Sigmoid colon (tissue), 7 donors: Measurements from ENCODE around the gene RIMS4. TPM values are rescaled to one million over a fixed set of nuclear protein-coding genes. Genes with fewer than 3 reads are reported as not detected.

Source experiments
- DNase-seq: peaks from one replicate; pipeline ENCODE4 v3.0.0-alpha.2; 2019
- H3K27ac ChIP-seq, 4 donors: fragments of 200-600 bp; sonication (generic); one replicate each; pipeline ENCODE4 v1.5.1; 2016 to 2019; ENCODE audit warnings: mild to moderate bottlenecking in 1 of 4
- H3K27me3 ChIP-seq, 3 donors: fragments of 200-600 bp; sonication (generic); one replicate each; pipeline ENCODE4 v1.5.1; 2019; ENCODE audit warnings: mild to moderate bottlenecking in 1 of 3
- H3K36me3 ChIP-seq, 4 donors: fragments of 200-600 bp; sonication (generic); one replicate each; pipeline ENCODE4 v1.5.1; 2016 to 2019
- H3K4me1 ChIP-seq, 4 donors: fragments of 200-600 bp; sonication (generic); one replicate each; pipeline ENCODE4 v1.5.1; 2017 to 2019
- H3K4me3 ChIP-seq, 4 donors: fragments of 200-600 bp; sonication (generic); one replicate each; pipeline ENCODE4 v1.5.1; 2017 to 2019; ENCODE audit warnings: mild to moderate bottlenecking in 2 of 4, moderate library complexity in 1 of 4
- H3K9me3 ChIP-seq, 4 donors: fragments of 200-600 bp in 3 of 4; sonication (generic) in 3 of 4; one replicate each; pipeline versions ENCODE4 v1.5.1 to v1.6.1; 2013 to 2019
- CTCF ChIP-seq, 4 experiments: fragments of 450-650 bp in 3 of 4; fragments of 200-600 bp in 1 of 4; IDR thresholded peaks; one replicate each; pipeline ENCODE4 v1.5.1; 2016 to 2019; ENCODE audit warnings: antibody characterized with exemption in 4 of 4, mild to moderate bottlenecking in 3 of 4, moderate library complexity in 2 of 4
- EP300 ChIP-seq, 4 donors: sonication (generic); formaldehyde crosslinking; IDR thresholded peaks; one replicate each; pipeline ENCODE4 v1.6.1; 2017; ENCODE audit warnings: antibody characterized with exemption in 4 of 4
- POLR2A ChIP-seq, 2 donors: fragments of 450-650 bp; IDR thresholded peaks; one replicate each; pipeline ENCODE4 v1.6.1; 2016; ENCODE audit warnings: antibody characterized with exemption in 2 of 2, mild to moderate bottlenecking in 2 of 2, moderate library complexity in 2 of 2
- POLR2AphosphoS5 ChIP-seq, 4 donors: sonication (generic); formaldehyde crosslinking; IDR thresholded peaks; one replicate each; pipeline ENCODE4 v1.6.1; 2017; ENCODE audit warnings: antibody characterized with exemption in 4 of 4
- WGBS, 2 donors: extraction: QIAGEN DNeasy Blood & Tissue Kit; methylation state at CpG; one replicate each; pipeline ENCODE4 v1.1.7; 2013; 5-methylcytosine and 5-hydroxymethylcytosine counted together
- intact Hi-C: fragments of 100-400 bp; cut with DNase I; formaldehyde crosslinking; loops from one replicate; pipeline ENCODE4 v1.15.1; 2023
- polyA plus RNA-seq, 3 donors: library from polyadenylated mRNA; stranded (reverse); fragments of 200-250 nt; gene quantifications; one replicate each; pipeline ENCODE4 v1.2.3, GENCODE V29; 2013
- total RNA-seq, 4 donors: library from RNA; depleted of rRNA; stranded (reverse); fragments of >200 nt; gene quantifications; one replicate each; pipeline ENCODE4 v1.1.0, GENCODE V29; 2016
- donor health status: healthy with polysubstance abuse.
- donor health status: Bipolar disorder and iron deficiency.
- donor health status: healthy.

The RIMS4 gene
- total RNA-seq (1 to 10 TPM in 1 of 4 donors, under 1 TPM in 3; 0.14 to 2.1 (median 0.61) TPM), polyA plus RNA-seq (1 to 10 TPM in 1 of 3 donors, under 1 TPM in 2; 0.23 to 1.2 (median 0.36) TPM)

GRCh38 chr20:44810391-44811149 lies at the start of gene RIMS4:
Gene RIMS4 (minus strand): TSS chr20:44810546. CDS start chr20:44810271, 275 bp downstream.
- peak within 1 kb of the TSS in 3 of 4 donors; percentile 7 to 21 (median 16) for H3K4me3 ChIP-seq
- no peak for DNase-seq
- no peak for TF ChIP-seq POLR2AphosphoS5 (IDR thresholded peaks at IDR 0.05)
- no peak for TF ChIP-seq POLR2A (IDR thresholded peaks at IDR 0.05)
- no peak for TF ChIP-seq EP300 (IDR thresholded peaks at IDR 0.05)
- no peak for TF ChIP-seq CTCF (IDR thresholded peaks at IDR 0.05)
- peaks cover 8 to 10% (median 9%) of the 10 kb centered on the region in 4 donors for H3K9me3 ChIP-seq
- peaks cover 0 to 8% (median 5%) of the 10 kb centered on the region in 4 donors for H3K4me1 ChIP-seq
- H3K27me3 ChIP-seq, result peaks cover 18 to 63% (median 43%) of the 10 kb centered on the region in 3 donors
- intact Hi-C loops, result no loop called here
- no peaks in the 10 kb centered on the region for H3K36me3 ChIP-seq
- WGBS, 2 donors, result 5 to 7% methylated on average over 89 of the region's 89 CpGs
- H3K27ac ChIP-seq, result no peak within 1 kb of the TSS

- Histone ChIP-seq H3K27me3 (no peaks in the 10 kb centered on the region), H3K9me3 (no peaks in the 10 kb centered on the region), H3K4me1 (peaks cover 0 to 21% (median 13%) of the 10 kb centered on the region in 4 donors), H3K36me3 (no peaks in the 10 kb centered on the region), H3K27ac (peak overlapping the region in 1 of 4 donors; percentile 57), H3K4me3 (no peak overlapping the region)
- intact Hi-C loops, result no loop called here
- no peak for DNase-seq
- no peak for TF ChIP-seq POLR2A (IDR thresholded peaks at IDR 0.05)
- no peak for TF ChIP-seq EP300 (IDR thresholded peaks at IDR 0.05)
- TF ChIP-seq POLR2AphosphoS5 (IDR thresholded peaks at IDR 0.05), result no peak
- TF ChIP-seq CTCF (IDR thresholded peaks at IDR 0.05), result no peak
Measured at GRCh38 chr20:44858606-44859360, 48.4 kb upstream of the RIMS4 start.

- Histone ChIP-seq H3K4me1 (peaks cover 0 to 9% (median 7%) of the 10 kb centered on the region in 4 donors), H3K36me3 (no peaks in the 10 kb centered on the region), H3K4me3 (no peak overlapping the region), H3K27ac (no peak overlapping the region), H3K27me3 (no peaks in the 10 kb centered on the region), H3K9me3 (no peaks in the 10 kb centered on the region)
- WGBS, 2 donors, result 87 to 93% methylated on average over 6 of the region's 6 CpGs
- no peak for DNase-seq
- TF ChIP-seq POLR2A (IDR thresholded peaks at IDR 0.05), result no peak
- TF ChIP-seq EP300 (IDR thresholded peaks at IDR 0.05), result no peak
- no peak for TF ChIP-seq POLR2AphosphoS5 (IDR thresholded peaks at IDR 0.05)
- no peak for TF ChIP-seq CTCF (IDR thresholded peaks at IDR 0.05)
- intact Hi-C loops, result no loop called here
Measured at GRCh38 chr20:44856856-44857448, 46.6 kb upstream of the RIMS4 start.

GRCh38 chr20:44856442-44856841 lies 46.1 kb upstream of the RIMS4 start:
- TF ChIP-seq POLR2AphosphoS5 (IDR thresholded peaks at IDR 0.05) (no peak), CTCF (IDR thresholded peaks at IDR 0.05) (no peak), EP300 (IDR thresholded peaks at IDR 0.05) (no peak)

More at GRCh38 chr20:44856442-44856841, 46.1 kb upstream of the RIMS4 start:
- intact Hi-C loops, result no loop called here
- no peak for DNase-seq
- Histone ChIP-seq H3K4me1 (peaks cover 0 to 4% (median 2%) of the 10 kb centered on the region in 4 donors), H3K27me3 (no peaks in the 10 kb centered on the region), H3K9me3 (no peaks in the 10 kb centered on the region), H3K27ac (no peak overlapping the region), H3K36me3 (no peaks in the 10 kb centered on the region), H3K4me3 (no peak overlapping the region)
- WGBS, 2 donors, result 49 to 80% methylated on average over 2 of the region's 2 CpGs
